KBM-7 (cell line): ENCODE data around the gene ANK3.

Source experiments
- DNase-seq: peaks from one replicate; pipeline ENCODE4 v3.0.0-alpha.2; 2015
- in situ Hi-C: fragments of 300-500 bp; cut with MboI; formaldehyde crosslinking; loops from 2 replicates; pipeline ENCODE4 v1.14.3; 2020; ENCODE audit warnings: low sequenced_read_pairs, low pct_unique_long_range_greater_than_20kb, mixed read lengths

ANK3 gene

DNA sequence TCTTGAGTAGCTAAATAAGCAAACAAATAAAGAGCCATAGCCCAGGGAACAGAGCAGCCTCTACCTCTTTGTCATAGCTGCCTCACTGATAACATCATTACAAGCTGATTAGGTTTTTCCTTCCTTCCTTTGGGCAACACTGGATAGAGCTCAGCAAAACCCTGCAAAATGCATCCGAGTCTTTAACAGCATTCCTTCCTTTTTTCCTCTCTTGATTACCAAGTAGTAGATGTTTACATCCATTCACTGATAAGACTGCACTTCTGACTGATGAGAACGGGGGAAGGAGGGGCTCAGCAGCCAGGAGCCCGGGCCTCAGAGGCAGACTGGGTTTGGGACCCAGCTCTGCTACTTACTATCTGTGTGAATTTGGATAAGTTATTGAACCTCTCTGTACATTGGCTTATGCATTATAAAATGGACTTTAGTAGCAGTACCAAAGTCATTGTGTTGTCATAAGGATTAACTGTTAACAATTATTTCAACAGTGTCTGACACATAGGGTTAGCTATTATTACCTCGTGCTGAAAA, 214.2 kb downstream of the ANK3 start:
- no peak for DNase-seq
- in situ Hi-C loops = no loop called here

DNA sequence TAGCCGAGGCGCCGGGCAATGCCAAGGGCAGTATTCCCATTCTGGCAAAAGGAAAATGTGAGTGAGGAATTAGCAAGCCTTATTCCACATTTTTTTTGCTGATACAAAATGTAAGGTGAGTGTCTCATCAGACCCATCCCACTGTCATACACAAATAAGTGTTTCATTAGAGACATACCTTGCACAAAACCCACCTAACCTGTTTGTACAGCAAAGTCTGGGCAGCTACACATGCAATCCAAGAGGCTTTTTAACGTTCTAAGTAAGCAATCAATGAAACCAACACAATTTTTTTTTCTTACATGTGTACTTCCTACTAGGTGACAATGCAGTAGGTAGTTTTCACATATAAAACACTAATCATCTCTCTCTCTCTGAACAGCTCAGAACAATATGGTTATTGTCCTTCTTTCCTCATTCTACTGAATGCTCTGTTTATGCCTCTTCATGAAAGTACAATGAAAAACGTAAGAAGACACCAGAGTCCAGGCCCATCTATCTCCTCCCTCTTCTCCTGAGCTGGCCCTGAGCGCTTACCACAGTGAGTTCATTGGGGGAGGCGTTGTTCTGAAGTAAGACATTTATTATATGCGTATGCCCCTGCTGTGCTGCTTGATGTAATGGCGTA, 217.2 kb downstream of the ANK3 start:
- no peak for DNase-seq
- in situ Hi-C loops = no loop called here

DNA sequence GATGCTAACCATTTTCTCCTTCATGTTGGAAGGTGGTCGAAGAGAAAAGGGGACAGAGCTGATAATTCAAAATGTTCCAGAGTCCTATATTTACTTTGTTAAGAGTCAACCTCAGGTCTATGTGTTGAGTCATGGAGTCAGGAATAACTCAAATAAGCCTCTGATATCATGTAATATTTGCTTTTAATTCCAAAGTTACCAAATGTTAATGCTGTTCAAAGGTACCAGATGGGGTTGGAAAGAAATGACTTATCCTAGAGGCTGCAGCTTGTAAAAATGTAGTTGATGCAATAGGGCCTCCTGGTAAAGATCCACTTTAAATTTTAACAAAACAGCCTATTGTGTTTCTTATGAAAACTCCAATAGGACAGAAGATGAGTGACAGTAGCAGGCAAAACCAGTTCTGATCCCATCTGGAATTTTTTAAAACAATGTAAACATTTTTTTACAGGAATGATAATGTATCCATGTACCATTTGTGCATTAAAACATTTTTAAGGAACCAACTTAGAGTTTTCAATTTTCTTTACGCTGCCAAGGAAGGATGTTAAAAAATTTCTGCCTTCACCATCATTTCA, 218.2 kb downstream of the ANK3 start:
- no peak for DNase-seq

DNA sequence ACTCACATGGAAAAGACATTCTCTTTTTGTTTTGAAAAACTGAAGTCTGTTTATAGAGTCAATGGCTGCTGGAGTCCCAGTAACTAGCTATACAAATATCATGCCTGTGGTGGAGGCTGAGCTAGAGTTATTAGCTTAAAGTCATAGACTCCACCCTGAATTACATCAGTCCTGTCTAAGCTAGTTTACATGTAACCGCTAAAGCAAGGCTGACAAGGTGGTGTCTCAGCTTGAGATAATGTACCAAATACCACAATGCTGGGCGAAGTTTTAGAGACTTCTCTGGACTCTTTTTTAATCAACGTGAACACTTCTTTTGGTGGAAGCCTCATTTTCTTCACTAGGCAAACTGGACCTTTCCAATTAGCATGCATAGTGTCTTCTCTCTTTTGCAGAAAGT, 219.4 kb downstream of the ANK3 start:
- in situ Hi-C loops = no loop called here
- DNase-seq = no peak

More for the DNA sequence above, 218.2 kb downstream of the ANK3 start:
- in situ Hi-C loops = no loop called here

DNA sequence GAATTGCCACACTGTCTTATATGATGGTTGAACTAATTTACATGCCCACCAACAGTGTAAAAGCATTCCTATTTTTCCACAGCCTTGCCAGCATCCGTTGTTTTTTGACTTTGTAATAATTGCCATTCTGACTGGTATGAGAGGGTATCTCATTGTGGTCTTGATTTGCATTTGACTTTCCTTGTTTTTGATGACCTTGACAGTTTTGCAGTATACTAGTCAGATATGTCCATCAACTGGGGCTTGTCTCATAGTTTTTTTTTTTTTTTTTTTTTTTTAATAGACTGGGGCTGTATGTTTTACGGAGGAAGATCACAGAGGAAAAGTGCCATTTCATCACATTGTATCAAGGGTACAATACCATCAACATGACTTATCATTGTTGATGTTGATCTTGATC, 220.6 kb downstream of the ANK3 start:
- in situ Hi-C loops = no loop called here
- no peak for DNase-seq

DNA sequence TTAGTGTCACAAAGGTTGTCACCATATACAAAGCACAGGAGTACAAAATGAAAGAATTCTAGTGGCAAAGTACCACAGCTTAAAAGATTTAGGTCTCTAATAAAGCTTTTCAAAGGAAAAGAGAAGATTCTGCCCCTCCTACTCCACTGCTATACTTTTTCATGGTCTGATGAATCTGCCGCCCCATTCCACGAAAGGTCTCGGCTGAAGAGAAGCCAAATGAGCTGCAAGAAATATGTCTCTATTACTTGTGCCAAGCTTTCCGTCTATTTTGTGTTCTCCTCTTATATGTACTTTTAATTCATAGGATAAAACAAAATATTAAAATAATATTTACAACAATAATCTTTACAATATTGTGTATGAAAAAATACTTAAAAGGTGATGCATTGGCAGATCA, 222.6 kb downstream of the ANK3 start:
- in situ Hi-C loops = no loop called here
- no peak for DNase-seq

DNA sequence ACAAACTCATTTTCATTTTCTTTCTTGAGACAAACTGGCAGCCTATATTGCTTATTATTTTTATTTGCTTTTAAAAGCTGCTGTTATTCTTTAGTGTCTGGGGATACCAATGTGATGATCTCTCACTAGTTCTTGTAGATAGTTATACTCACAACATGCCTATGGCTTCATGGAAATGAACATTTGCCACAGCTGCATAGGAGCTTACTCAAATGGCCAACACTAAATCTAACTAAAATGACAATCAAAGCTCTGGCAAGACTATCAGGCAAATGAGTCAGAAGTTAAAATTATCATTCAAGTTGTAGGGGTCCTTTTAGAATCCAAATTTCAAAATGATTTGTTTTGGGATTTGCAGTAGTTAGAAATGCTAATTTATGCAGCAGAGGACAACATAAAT, 225.9 kb downstream of the ANK3 start:
- in situ Hi-C loops = no loop called here
- DNase-seq = no peak

DNA sequence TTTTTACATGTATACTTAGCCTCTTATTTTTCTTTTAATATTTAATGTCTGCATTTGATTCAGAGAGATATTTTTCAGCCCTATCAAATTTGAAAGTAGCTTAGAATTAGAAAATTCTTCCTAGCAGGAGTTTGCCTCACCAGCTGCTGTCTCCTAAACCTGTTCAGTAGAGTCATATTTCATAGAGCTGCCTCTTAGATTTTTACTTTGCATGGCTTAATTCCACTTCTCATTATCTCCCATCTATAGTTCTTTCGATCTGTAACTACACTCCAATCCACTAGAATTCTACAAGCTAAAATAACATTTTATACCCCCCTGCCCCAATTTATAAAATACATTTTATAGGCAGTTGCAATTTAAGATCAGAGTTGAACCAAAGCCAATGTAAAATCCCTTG, 227.0 kb downstream of the ANK3 start:
- no peak for DNase-seq
- in situ Hi-C loops = no loop called here

DNA sequence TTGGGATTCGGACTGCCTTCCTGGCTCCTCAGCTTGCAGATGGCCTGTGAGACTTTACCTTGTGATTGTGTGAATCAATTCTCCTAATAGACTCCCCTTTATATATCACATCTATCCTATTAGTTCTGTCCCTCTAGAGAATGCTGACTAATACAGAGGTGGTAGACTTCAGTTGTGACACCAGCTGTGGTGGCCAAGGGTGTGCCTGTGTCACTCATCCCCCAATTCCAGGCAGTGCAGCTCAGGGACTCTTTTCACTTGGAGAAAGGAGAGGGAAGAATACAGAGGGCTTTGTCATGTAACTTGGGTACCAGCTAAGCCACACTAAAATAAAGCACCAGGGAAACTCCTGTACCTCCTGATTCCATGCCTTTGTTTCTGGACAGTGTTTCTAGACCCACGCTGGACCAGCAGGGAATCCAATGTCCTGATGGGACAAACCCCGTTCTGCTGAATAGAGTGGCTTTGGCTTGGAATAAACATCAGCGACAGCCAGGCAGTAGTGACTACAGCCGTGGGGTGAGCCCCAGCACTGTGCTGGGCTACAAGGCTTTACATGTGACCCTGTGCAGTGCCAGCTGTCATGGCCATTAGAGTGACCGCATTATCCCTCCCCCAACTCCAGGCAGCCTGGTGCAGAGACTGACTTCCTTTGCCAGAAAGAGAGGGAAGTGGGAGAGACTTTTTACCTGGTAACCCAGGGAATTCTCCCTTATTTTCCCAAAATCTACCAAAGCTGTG, 233.6 kb downstream of the ANK3 start:
- no peak for DNase-seq
- in situ Hi-C loops = no loop called here

DNA sequence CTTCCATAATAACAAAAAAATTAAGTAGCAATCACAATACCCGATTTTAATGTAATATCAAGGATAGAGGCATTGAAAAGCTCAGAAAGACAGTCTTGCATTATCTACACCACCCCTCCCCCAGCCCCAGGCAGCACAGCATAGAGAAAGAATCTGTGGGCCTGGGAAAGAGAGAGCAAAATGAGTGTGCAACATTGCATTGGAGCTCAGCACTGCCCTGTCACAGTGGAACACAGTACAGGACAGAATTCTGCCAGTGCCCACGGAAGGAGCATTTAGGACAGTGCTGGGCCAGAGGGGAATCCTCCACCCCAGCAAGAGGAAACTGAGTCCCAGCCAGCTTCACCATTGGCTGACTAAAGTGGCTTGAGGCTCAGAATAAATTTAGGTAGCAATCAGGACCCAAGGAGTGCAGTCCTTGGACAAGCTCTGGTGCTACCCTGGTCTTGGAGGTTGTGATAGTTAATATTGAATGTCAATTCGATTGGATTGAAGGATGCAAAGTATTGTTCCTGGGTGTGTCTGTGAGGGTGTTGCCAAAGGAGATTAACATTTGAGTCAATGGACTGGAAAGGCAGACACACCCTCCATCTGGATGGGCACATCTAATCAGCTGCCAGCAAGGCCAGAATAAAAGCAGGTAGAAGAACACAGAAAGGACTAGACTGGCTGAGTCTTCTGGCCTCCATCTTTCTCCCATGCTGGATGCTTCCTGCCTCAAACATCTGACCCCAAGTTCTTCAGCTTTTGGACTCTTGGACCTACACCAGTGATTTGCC, 234.4 kb downstream of the ANK3 start:
- in situ Hi-C loops = no loop called here
- no peak for DNase-seq

DNA sequence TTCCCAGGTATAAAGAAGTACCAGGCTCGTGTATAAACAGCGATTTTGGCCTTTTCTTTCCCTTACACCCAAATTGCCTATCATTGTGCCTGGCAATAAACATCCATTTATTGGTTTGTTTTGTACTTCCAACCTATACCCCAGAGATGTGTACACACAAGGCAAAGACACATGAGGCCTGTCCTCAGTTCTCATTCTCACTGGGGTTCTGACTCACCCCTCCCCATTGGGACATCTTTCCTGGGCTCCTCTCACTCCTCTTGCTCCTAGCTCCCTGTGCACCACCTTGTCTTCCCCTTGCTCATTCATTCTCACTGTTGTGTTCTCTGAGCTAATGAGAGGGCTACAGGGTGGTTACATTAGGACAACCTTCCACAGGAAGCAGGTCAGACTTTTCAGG, 240.7 kb downstream of the ANK3 start:
- in situ Hi-C loops = no loop called here
- no peak for DNase-seq

DNA sequence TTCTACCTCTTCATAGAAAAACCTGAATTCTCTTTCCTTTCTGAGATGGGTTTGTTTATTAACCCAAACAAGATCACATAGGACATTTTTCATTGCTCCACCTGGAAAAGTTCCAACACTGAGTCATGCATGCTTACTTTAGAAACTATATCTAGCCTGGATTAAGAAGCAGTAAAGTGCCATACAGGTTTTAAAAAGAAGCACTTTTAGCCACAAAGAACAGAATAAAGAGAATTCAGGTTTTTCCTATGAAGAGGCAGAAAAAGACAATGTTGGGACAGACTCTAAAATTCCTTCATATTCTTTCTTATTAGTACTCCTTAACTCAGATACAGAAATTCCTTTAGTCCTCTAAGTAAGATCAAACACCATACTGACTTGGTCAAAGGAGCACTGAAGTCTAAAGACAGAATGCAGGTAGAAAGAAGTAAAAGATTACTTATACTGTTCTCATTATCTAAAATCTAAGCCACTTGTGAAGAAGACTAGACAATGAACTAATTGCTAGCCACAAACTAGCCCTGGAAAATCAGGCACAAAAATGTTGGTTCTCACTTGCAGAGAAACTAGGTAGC, 241.3 kb downstream of the ANK3 start:
- in situ Hi-C loops = no loop called here
- no peak for DNase-seq

DNA sequence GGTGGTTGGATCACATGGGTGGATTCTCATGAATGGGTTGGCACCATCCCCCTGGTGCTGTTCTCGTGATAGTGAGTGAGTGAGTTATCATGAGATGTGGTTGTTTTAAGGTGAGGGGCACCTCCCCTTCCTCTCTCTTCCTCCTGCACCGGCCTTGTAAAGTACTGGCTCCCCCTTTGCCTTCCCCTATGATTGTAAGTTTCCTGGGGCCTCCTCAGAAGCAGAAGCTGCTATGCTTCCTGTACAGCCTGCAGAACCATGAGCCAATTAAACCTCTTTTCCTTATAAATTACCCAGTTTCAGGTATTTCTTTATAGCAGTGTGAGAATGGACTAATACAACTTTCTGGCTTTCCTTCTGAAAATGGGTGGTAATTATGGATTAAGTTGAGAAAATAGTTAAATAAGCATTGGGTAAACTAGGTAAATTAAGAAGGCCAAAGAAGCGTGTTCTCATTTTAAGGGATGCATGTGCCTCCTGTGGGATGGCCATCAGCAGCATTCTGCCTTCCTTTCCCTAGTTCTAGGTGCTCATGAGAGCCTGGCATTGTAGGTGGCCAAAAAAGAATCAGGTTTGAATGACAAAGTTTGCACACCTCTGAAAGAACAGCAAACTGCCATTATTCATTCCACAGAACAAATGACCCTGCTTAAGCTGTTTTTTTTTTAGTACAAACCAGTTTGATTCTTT, 242.0 kb downstream of the ANK3 start:
- in situ Hi-C loops = no loop called here
- DNase-seq = no peak

DNA sequence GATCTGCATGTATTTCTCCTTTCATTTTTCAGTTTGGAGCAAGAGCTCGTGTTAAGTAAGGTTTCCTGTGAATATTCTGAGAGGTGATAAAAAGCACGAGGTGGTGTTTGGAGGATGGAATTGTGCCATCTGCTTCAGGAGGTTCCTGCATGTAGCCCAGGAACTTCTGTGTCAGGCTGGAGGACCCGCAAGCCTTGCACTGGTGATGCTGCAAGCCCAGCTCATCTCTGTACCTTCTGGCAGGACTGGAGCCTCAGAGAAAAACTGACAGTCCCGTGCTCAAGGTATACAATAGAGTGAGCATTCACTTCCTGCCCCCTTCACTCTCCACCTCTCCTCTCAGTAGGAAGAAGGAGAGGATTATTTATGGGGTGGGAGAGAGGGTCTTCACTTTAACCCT, 242.7 kb downstream of the ANK3 start:
- no peak for DNase-seq
- in situ Hi-C loops = no loop called here

DNA sequence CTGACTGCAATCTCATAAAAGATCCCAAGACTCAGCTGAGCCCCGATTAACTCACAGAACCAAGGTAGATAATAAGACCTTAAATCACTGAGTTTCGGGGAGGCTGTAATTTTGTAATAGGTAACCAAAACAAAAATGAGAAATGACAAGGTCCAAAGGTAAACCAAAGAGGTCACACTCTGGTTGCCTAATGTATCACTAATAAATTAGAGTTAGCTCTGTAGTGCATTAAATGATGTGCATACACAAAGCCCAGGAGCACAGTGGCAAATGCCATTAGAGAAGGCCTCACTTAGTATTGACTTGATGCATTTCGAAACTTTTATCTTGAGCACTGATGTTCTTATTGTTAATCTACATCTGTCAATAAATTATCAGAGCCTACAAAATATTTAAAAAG, 245.6 kb downstream of the ANK3 start:
- in situ Hi-C loops = no loop called here
- DNase-seq = no peak

DNA sequence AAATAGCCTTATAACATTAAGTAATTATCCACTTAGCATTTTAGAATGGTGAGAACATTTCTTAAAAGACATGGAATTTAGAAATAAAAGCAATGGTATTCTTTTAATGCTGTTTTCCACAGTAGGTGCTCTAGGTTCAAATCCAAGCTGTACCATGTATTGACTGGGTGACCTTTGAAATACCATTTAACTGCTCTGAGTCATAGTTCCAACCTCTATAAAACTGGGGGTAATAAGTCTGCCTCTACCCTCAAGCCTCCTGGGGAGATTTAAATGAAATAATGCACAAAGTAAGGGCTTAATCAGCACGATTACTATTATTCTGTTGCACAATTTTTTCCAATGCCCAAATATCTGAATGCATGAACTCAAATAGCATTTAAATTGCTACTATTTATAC, 246.9 kb downstream of the ANK3 start:
- in situ Hi-C loops = no loop called here
- DNase-seq = no peak

DNA sequence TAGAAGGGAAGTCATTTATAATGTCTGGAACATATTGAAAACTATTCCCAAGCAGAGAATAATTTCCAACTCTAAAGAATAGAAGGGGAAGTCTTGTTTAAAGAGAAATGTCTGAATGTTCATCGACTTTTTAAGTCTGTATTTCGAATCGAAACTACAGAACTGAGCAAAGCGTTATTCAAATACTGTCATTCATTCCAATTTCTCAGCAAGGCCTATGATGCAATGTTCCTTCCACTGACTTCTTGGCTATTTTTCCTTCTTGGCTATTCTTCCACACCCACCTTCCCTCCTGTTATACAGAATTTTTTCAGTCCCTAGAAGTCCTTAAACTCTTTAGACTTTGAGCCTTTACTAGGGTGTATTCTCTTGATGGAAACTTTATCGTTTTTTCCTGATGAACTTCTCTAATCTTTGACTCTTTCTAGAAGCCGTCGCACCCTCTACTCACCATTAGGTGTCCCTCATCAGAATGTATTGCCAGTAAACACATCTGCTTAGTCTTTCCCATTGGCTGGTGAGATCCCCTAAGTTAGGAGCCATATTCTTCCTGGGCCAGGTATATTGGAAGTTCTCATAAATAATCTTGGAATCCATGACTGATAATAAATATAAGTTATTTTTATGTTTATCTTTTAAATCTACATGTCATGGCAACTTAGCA, 247.6 kb downstream of the ANK3 start:
- DNase-seq = no peak
- in situ Hi-C loops = no loop called here
